ENCODE results near the gene C4B.
"Not testable (repeated sequence)": the region's sequence is repeated elsewhere in the genome, so short reads cannot be mapped to it uniquely, and the experiment has no call there.

The C4B gene

GRCh38 chr6:31981744-31982143 lies 32.9 kb upstream of the C4B start, which contains the start of gene C4A:
Gene C4A, plus strand, starts transcription at chr6:31982057. Its CDS starts 51 bp downstream, at chr6:31982108.
- DNase-seq = not testable (repeated sequence)

- not testable (repeated sequence) for DNase-seq
Measured at GRCh38 chr6:31989363-31989762, 25.2 kb upstream of the C4B start.

GRCh38 chr6:31994421-31994820 lies 20.2 kb upstream of the C4B start:
- not testable (repeated sequence) for DNase-seq

GRCh38 chr6:31996385-31996784 lies 18.2 kb upstream of the C4B start:
- DNase-seq = not testable (repeated sequence)

- not testable (repeated sequence) for DNase-seq
Measured at GRCh38 chr6:32002546-32003268, 11.9 kb upstream of the C4B start.

GRCh38 chr6:32003301-32003700 lies 11.3 kb upstream of the C4B start:
- DNase-seq = not testable (repeated sequence)

- not testable (repeated sequence) for DNase-seq
Measured at GRCh38 chr6:32004393-32004792, 10.2 kb upstream of the C4B start.

GRCh38 chr6:32004864-32005537 lies 9.6 kb upstream of the C4B start:
- not testable (repeated sequence) for DNase-seq

GRCh38 chr6:32005538-32005880 lies 9.1 kb upstream of the C4B start:
- DNase-seq = not testable (repeated sequence)

GRCh38 chr6:32005991-32006529 lies 8.5 kb upstream of the C4B start:
- not testable (repeated sequence) for DNase-seq

GRCh38 chr6:32007086-32007485 lies 7.5 kb upstream of the C4B start:
- not testable (repeated sequence) for DNase-seq

- not testable (repeated sequence) for DNase-seq
Measured at GRCh38 chr6:32008037-32008436, 6.6 kb upstream of the C4B start.

GRCh38 chr6:32008616-32009015 lies 6.0 kb upstream of the C4B start:
- not testable (repeated sequence) for DNase-seq

GRCh38 chr6:32009537-32009936 lies 5.1 kb upstream of the C4B start:
- DNase-seq = not testable (repeated sequence)

GRCh38 chr6:32010856-32011530 lies 3.6 kb upstream of the C4B start:
- not testable (repeated sequence) for DNase-seq

GRCh38 chr6:32012941-32013617 lies 1.5 kb upstream of the C4B start:
- DNase-seq = not testable (repeated sequence)

- not testable (repeated sequence) for DNase-seq
Measured at GRCh38 chr6:32013738-32014137, 857 bp upstream of the C4B start.

GRCh38 chr6:32022100-32022499 lies 7.5 kb downstream of the C4B start:
- DNase-seq = not testable (repeated sequence)

- not testable (repeated sequence) for DNase-seq
Measured at GRCh38 chr6:32028631-32029030, 14.0 kb downstream of the C4B start.

GRCh38 chr6:32029553-32029952 lies 15.0 kb downstream of the C4B start:
- DNase-seq = not testable (repeated sequence)

- not testable (repeated sequence) for DNase-seq
Measured at GRCh38 chr6:32035283-32036013, 20.9 kb downstream of the C4B start.

GRCh38 chr6:32037136-32037535 lies 22.5 kb downstream of the C4B start:
- DNase-seq = not testable (repeated sequence)

Data from bone marrow (tissue), 2 donors.